NCI-H226 (cell line): ENCODE data around the gene PPDPF.
"Not testable (repeated sequence)": the region's sequence is repeated elsewhere in the genome, so short reads cannot be mapped to it uniquely, and the experiment has no call there.

ENCODE experiments used
- DNase-seq: peaks from one replicate; pipeline ENCODE4 v3.0.0-alpha.2; 2015

PPDPF gene, protein sequence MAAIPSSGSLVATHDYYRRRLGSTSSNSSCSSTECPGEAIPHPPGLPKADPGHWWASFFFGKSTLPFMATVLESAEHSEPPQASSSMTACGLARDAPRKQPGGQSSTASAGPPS

DNA sequence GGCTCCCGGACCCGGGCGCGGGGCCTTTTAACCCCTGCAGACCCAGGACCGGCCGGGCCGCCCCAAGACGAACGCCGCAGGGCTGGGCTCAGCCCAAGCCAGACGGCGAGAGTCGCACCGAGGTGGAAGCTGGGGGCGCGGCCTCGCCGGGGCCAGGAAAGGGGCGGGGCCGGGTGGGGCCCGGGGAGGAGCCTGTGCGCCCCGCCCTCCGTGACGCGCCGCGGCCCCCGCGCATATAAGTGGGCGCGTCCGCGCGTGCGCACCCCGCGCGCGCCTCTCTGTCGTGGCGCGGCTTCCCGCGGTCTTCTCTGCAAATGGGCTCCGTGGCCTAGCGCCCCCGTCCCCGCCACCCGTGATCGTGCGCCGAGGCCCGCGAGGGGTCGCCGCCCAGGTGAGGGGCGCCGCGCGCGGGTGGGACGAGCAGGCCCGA is at the start of gene PPDPF:
PPDPF (plus strand) TSS at position 262 of the 430 bp plus-strand sequence. CDS start 544 bp downstream, outside the sequence.
- peak; percentile 56 for DNase-seq

GRCh38 chr20:63471002-63471716 is 49.4 kb upstream of the PPDPF start:
- no peak for DNase-seq

DNA sequence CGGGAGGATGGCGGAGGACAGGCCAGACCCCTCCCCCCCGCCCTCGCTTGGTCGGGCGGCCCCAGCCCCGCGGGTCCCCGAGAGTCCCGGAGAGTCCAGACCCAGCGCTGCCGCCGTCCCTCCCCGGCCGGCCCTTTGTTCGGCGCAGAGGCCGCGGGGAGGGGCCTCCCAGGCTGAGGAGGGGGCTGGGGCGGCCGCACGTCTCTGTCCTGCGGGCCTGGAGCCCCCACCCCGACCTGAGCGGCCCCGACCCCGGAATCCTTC is 48.9 kb upstream of the PPDPF start:
- DNase-seq = no peak

DNA sequence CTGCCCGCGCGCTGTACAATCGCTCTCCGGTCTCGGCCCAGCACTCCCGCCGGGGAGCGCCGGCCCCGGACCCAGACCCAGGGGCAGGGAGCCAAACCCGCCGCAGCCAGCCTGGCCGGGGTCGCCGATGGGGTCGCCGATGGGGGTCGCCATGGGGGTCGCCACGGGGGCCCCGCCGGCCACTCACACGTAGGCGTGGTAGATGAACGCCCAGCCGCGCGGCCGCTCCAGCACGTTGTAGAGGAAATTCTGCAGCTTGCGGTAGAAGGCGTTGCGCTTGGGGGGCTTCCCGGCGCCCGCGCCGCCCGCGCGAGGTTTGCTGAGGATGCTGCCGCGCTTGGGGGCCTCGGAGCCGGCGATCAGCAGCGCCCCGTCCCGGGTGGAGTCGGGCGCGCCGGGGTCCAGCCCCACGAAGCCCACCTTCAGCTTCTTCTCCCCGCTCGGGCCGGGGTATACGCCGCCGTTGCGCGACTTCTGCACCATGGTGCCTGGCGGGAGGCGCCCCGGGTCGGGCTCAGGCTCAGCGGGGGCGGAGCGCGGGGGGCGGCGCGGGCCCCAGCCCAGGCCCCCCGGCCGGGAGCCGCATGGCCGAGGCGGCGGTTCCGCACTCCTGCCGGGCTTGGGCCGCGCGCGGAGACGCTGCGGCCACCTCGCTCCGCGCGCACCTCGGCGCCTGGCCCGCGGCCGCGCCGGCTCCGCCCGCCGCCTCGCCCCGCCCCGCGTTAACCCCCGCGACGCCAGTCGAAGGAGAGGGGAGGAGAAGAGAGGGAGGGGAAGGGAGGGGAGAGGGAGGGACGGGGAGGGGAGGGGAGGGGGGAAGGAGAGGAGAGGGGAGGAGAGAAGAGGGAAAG is 48.4 kb upstream of the PPDPF start, which contains the start of gene KCNQ2:
KCNQ2 (minus strand) TSS at position 675 of the 851 bp plus-strand sequence; CDS start at position 483, 192 bp downstream.
- DNase-seq = no peak

DNA sequence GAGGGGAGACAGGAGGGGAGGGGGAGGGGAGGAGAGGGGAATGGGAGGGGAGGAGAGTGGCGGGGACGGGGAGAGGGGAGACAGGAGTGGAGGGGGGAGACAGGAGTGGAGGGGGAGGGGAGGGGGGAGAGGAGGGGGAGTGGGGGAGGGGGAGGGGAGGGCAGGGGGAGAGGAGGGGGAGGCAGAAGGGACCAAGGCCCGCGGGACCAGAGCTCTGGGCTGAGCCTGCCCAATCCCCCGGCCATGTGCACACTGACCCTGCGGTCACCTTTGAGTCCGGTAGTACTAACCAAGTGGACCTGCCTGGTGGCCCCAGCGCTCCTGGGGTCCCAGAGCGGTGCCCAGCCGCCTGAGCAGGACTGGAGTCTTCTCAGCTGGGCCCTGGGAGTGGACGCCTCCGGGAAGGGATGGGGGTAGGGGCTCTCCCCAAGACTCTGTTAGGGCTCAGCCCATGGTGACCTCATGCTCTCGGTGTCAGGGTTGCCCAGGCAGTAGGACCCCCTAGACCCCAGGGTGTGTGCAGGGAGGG is 47.6 kb upstream of the PPDPF start:
- no peak for DNase-seq

- no peak for DNase-seq
Measured at GRCh38 chr20:63473555-63474449, 46.8 kb upstream of the PPDPF start.

DNA sequence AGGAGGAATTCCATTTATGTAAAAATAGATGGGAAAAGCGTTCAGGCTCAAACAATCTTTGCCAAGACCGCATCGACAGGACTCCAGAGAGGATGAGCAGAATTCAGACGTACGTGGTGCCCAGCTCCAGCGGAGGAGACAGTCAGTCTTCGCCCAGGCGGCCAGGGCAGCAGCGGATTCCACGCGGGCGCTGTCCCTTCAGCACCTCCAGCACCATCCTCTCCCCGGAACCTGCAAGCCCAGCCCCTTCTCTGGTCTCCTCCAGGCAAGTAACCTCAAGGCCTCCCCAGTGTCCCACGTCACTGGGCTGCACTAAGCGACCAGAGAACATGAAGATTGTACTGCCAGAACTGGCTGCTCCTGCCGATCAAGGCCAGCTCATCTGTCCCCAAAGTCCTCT is 45.4 kb upstream of the PPDPF start:
- DNase-seq = peak; percentile 20

- DNase-seq = no peak
Measured at GRCh38 chr20:63477061-63477616, 43.4 kb upstream of the PPDPF start.

DNA sequence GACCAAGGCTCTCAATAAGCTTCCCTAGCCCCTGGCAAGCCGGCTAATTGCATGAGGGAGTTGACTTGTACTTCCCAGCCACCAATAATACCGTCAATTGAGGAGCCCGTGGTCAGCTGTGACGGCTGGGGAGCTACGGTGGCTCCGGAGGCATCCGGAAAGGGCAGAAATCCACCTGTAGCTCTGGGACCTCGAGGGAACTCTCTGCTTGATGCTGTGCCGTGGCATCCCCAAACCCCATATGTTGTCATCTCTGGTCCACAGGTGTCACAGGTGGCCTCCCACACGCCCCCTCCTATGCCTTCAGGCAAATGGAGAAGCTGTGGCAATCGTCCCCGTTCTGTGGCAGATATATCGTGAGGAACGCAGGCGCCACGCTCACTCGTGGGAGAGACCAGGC is 42.6 kb upstream of the PPDPF start:
- DNase-seq = no peak

DNA sequence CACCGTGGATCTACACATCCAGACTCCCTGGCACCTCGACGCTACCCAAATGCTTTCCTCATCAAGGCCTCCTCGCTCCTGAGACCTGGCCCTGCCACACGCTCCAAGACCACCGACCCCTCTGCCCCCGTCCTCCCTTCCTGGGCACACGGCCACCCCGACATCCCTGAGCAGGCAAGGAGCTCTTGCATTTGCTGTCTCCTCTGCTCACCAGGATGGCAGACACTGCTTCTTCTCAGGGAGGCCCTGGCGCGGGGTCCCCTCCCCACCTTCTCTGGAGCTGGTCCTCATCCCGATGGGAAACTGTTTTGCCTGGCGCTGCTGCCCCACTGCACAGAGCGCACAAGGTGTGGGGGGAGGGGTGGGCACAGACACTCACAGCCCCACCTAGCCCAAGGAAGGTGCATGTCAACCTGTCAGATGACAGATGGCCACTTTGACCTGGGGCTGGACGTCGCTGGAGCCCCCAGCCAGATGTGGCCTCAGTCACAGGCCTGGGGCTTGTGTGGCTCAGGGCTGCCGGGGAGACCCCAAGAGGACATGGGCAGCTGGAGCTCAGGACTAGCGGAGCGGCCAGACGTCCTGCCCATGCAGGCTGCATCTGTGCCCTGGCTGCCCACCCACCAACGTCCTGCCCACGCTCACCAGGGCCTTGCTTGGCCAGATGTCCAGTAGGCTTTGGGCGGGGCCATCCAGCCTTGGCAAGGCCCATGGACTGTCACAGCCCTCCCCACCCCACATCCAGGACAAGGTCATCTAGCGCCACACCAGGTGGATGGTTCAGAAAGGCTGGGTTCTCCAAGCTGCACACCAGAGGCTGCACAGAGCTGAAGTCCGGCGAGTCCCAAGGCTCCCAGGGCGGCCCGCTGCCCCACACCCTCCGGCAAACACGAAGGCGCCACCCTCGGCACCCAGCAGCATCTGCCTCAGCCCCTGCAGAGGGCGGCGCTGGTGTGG is 41.9 kb upstream of the PPDPF start:
- DNase-seq = no peak

- not testable (repeated sequence) for DNase-seq
Measured at GRCh38 chr20:63479695-63480419, 40.7 kb upstream of the PPDPF start.

GRCh38 chr20:63481503-63481902 is 39.1 kb upstream of the PPDPF start:
- no peak for DNase-seq

GRCh38 chr20:63482021-63482587 is 38.5 kb upstream of the PPDPF start:
- no peak for DNase-seq

- DNase-seq = no peak
Measured at GRCh38 chr20:63483834-63484233, 36.7 kb upstream of the PPDPF start.

DNA sequence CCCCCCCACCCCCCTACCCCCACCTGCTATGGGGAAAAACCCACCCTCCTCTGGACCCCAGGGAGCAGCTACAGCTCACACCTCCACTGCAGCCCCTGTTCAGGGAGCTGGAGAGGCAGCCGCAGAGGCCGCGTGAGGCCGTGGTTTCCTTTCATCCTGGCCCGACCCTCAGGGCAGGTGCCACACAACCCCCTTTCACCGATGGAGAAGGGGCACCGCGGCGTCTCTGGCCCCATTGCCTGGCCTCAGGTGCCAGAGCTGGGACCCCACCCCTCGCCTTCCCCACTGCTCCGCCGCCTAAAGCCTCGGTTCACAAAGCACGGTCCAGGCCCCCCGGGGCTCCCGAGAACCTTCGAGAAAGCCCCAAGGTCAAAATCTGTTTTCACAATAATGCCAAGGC is 36.3 kb upstream of the PPDPF start:
- no peak for DNase-seq

DNA sequence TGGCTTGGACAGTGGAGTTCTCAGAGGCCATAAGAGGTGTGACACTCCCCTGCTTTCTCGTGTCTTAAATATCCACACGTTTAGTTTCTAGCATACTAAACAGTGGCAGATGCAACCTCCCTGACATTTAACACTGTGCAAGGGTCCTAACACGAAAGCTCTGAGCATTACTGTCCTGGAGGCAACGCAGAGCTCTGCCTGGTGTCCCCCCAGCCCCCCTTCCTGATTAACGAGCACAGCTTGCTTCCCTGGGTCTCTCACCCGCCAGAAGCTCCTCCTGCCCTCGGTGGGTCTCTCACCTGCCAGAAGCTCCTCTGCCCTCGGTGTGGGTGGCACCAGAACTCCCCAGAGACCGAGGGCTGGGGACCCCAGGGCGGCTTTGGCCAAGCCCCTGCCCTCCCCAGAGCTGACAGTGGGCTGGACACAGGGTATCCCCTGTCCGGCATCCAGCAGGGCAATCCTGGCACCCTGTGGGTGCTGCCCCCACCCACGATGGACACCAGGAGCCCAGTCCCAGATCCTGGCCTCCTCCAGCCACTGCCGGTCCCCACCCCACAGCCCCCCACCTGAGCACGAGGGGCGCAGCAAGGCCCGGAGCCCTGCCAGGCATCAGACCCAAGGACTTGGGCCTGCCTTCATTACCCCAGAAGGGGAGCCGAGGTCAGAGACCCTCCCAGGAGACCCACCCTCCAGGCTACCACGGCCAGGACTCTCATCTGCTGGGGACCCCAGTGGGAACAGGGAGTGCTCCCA is 35.7 kb upstream of the PPDPF start:
- no peak for DNase-seq

DNA sequence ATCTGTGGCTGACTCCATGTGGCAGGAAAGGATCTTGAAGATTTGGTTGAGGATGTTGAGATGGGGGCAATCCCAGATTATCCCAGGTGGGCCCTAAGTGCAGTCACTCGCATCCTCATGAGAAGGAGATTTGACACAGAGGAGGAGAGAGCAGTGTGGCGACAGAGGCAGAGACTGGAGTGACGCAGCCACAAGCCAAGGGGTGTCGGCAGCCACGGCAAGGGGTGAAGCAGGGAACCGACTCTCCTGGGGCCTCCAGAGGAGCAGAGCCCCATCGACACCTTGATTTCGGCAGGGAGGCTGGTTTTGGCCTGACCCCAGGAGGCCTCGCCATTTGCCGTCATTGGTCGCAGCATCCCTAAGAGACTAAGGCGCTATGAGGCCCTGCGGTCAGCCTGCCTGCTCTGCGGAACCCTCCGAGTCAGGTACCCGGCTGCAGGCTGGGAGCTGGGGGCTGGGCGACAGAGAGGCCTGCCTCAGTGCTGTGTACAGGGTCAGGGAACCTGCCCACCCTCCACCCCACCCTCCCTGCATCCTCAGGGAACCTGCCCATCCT is 34.2 kb upstream of the PPDPF start:
- DNase-seq = no peak

DNA sequence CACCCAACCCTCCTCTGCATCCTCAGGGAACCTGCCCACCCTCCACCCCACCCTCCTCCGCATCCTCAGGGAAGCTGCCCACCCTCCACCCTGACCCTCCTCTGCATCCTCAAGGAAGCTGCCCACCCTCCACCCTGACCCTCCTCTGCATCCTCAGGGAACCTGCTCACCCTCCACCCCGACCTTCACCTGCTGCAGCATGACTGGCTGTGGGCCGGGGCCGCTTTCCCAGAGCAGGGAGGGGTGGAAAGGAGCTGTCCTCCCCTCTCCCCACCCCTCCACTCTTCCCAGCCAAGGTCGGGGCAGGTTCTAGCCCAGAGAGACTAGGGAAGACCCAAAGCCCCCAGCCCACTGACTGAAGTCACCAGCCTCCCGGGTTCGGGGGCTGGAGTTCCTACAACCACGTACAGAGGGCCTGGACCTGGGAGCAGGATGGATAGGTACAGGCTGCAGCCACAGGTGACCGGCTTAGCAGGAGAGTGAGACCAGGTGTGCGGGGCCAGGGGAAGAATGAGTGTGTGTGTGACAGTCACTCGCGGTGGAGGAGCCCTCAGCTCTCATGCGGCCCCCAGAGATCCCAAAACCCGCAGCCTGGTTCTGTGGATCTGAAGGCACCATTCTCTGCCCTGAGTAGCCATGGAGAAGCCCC is 33.3 kb upstream of the PPDPF start:
- no peak for DNase-seq
